Kidney (tissue), 14 donors: Measurements from ENCODE around the gene FGGY. TPM values are rescaled to one million over a fixed set of nuclear protein-coding genes. Genes with fewer than 3 reads are reported as not detected.

Source experiments
- DNase-seq, 5 donors: peaks; one replicate each; pipeline ENCODE4 v3.0.0-alpha.2; 2013 to 2020
- FAIRE-seq: peaks from 2 replicates; lab custom pipeline; 2012; peaks lifted over from hg19 to GRCh38; lab: Jason Lieb, UNC
- H3K27ac ChIP-seq, 2 donors: one replicate each; pipeline ENCODE4 v1.7.0; 2013; ENCODE audit warnings: low read depth in 2 of 2, low read length in 2 of 2, inconsistent platforms in 1 of 2
- H3K27me3 ChIP-seq: one replicate; pipeline ENCODE4 v1.7.1; 2013; ENCODE audit warnings: low read length, inconsistent platforms; ENCODE audit not compliant: control insufficient read depth, insufficient read depth
- H3K36me3 ChIP-seq, 3 donors: one replicate each; pipeline versions ENCODE4 v1.7.0 to v1.7.1; 2013; ENCODE audit warnings: low read length in 3 of 3, control low read depth in 1 of 3, inconsistent platforms in 1 of 3; ENCODE audit not compliant: insufficient read depth in 3 of 3, control insufficient read depth in 2 of 3
- H3K4me1 ChIP-seq, 3 donors: one replicate each; pipeline versions ENCODE4 v1.7.0 to v1.7.1; 2013; ENCODE audit warnings: low read length in 3 of 3, inconsistent platforms in 1 of 3, low read depth in 1 of 3; ENCODE audit not compliant: control insufficient read depth in 2 of 3, insufficient read depth in 2 of 3
- H3K4me3 ChIP-seq, 3 donors: one replicate each; pipeline versions ENCODE4 v1.7.0 to v1.8.1; 2013; ENCODE audit warnings: low read length in 3 of 3, control low read depth in 1 of 3, inconsistent platforms in 1 of 3
- H3K9ac ChIP-seq, 3 donors: one replicate each; pipeline versions ENCODE4 v1.7.0 to v1.7.1; 2013; ENCODE audit warnings: low read length in 3 of 3, control low read depth in 1 of 3, inconsistent platforms in 1 of 3
- H3K9me3 ChIP-seq, 3 donors: one replicate each; pipeline versions ENCODE4 v1.7.0 to v1.7.1; 2013; ENCODE audit warnings: low read length in 3 of 3, control low read depth in 1 of 3, inconsistent platforms in 1 of 3; ENCODE audit not compliant: control insufficient read depth in 2 of 3, insufficient read depth in 1 of 3
- intact Hi-C: fragments of 100-400 bp; cut with DNase I; formaldehyde crosslinking; loops from one replicate; pipeline ENCODE4 v1.11.1; 2022
- polyA plus RNA-seq: library from polyadenylated mRNA; stranded (reverse); fragments of 350-450 nt; fragmentation: Illumina TruSeq; extraction: RNeasy Lipid Tissue Mini Kit (QIAGEN cat#74804); gene quantifications from one replicate; pipeline ENCODE4 v1.2.3, GENCODE V29; 2014; ENCODE audit warnings: low read depth, low replicate concordance; ENCODE audit not compliant: insufficient read depth
- total RNA-seq: library from RNA; stranded (reverse); fragmentation: NEBNext Ultra II Directional; extraction: Animal tissue kit (Norgen Biotek cat#: 25700); gene quantifications from one replicate; pipeline ENCODE4 v1.2.1, GENCODE V29; 2021
- TF ChIP-seq, protein P1 (sequence below): IDR thresholded peaks from 3 replicates; pipeline ENCODE4 v1.5.1; 2012; ENCODE audit warnings: mild to moderate bottlenecking, moderate library complexity, borderline replicate concordance; ENCODE audit not compliant: insufficient read depth; ENCODE audit errors: extremely low read depth
- donor health status: control.
- donor health status: control.
- donor health status: control.
- donor health status: control.
- donor health status: control.
- donor health status: DM: yes; HTN: yes; CAD: no.
- donor health status: Normal renal cell carcinoma (clear cell type).

FGGY gene
- total and polyA plus RNA-seq, 2 donors from 2014 or later: 11.2 to 31.0 TPM

DNA sequence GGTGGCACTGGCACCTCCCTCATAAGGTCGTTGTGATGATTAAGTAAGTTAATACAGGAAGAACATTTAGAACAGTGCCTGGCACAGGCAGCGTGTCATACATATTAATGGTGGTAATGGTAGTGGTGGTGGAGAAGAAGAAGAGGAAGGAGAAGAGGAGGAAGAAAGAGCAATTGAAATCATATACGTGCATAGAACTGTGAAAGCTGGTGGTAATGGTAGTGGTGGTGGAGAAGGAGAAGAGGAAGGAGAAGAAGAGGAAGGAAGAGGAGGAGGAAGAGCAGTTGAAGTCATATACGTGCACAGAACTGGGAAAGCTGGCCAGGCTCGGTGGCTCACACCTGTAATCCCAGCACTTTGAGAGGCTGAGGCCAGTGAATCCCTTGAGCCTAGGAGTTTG is 396.5 kb downstream of the FGGY start:
- TF ChIP-seq, protein P1, sequence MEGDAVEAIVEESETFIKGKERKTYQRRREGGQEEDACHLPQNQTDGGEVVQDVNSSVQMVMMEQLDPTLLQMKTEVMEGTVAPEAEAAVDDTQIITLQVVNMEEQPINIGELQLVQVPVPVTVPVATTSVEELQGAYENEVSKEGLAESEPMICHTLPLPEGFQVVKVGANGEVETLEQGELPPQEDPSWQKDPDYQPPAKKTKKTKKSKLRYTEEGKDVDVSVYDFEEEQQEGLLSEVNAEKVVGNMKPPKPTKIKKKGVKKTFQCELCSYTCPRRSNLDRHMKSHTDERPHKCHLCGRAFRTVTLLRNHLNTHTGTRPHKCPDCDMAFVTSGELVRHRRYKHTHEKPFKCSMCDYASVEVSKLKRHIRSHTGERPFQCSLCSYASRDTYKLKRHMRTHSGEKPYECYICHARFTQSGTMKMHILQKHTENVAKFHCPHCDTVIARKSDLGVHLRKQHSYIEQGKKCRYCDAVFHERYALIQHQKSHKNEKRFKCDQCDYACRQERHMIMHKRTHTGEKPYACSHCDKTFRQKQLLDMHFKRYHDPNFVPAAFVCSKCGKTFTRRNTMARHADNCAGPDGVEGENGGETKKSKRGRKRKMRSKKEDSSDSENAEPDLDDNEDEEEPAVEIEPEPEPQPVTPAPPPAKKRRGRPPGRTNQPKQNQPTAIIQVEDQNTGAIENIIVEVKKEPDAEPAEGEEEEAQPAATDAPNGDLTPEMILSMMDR: no peak
- Histone ChIP-seq H3K27me3 (no peaks in the 10 kb centered on the region), H3K4me3 (no peak overlapping the region), H3K27ac (no peak overlapping the region), H3K4me1 (peaks cover 2 to 5% (median 3%) of the 10 kb centered on the region in 3 donors), H3K9me3 (no peaks in the 10 kb centered on the region), H3K36me3 (no peaks in the 10 kb centered on the region), H3K9ac (no peak overlapping the region)
- intact Hi-C loops: no loop called here
- no peak for DNase-seq
- no peak for FAIRE-seq

DNA sequence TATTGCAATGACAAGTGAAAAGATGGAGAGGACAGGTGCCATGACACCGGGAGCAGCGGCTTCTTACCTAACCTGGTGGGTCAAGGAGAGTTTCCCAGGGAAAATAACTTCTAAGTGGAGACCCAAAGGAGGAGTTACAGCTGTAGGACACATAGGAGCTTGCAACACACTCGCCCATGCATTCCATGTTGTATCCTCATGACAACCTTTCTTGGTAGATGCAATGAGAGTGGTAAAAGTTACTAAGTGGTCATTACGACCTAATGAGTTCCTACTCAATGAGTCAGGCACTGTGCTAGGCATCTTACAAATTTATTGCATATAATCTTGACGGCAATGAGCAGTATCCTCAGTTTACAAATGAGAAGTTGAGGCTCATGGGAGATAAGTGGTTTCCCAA is 398.4 kb downstream of the FGGY start:
- TF ChIP-seq, protein P1: no peak
- H3K4me3 ChIP-seq: no peak overlapping the region
- no peak overlapping the region for H3K9ac ChIP-seq
- peaks cover 2 to 5% (median 3%) of the 10 kb centered on the region in 3 donors for H3K4me1 ChIP-seq
- intact Hi-C loops: no loop called here
- H3K27ac ChIP-seq: no peak overlapping the region
- no peak for DNase-seq
- H3K36me3 ChIP-seq: no peaks in the 10 kb centered on the region
- no peaks in the 10 kb centered on the region for H3K27me3 ChIP-seq
- no peak for FAIRE-seq
- H3K9me3 ChIP-seq: no peaks in the 10 kb centered on the region

DNA sequence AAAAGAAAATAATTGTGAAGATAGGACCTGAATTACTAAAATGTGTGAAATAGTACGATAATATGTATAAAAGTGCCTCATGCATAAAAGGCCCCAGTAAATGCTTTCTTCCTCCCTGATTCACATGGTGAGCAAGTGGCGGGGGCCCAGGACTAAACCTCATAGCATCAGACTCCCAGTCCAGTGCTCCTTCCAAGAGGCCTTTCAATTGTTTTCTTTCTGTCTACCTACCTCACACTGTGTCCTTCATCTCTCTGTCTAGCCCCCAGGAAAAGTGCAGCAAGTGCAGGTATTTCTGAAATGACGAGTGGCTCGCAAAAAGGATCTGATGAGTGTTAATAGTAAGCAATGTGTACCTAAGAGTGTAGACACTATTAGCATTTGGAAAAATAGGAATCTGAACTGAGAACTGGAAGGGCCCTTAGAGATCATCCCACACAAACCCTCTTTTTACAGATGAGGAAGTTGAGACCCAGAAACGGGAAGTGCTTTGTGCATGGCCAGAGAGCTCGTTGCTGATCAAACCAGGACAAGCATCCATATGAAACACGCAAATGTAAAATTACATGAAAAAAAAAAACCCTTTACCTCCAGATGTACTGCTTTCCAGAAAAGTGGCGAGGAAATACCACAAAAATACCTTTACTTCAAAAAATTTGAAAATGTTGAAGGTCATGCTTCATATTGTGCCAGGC is 399.7 kb downstream of the FGGY start:
- Histone ChIP-seq H3K27me3 (no peaks in the 10 kb centered on the region), H3K4me3 (no peak overlapping the region), H3K9ac (no peak overlapping the region), H3K9me3 (no peaks in the 10 kb centered on the region), H3K36me3 (no peaks in the 10 kb centered on the region), H3K27ac (no peak overlapping the region), H3K4me1 (peaks cover 0 to 3% (median 0%) of the 10 kb centered on the region in 3 donors)
- intact Hi-C loops: no loop called here
- FAIRE-seq: no peak
- no peak for DNase-seq
- TF ChIP-seq, protein P1: no peak
